ENCODE data around the gene GAD2.

The GAD2 gene

GRCh38 chr10:26259341-26259740 lies 42.8 kb downstream of the GAD2 start:
- no peak for ATAC-seq
- TF ChIP-seq ZNF70 (CRISPR knock-in tag; IDR thresholded peaks at IDR 0.05) (no peak), ESRRG (CRISPR knock-in tag; IDR thresholded peaks at IDR 0.05) (no peak), BACH2 (CRISPR knock-in tag; IDR thresholded peaks at IDR 0.05; ENCODE audit: borderline replicate concordance) (no peak), PATZ1 (CRISPR knock-in tag; IDR thresholded peaks at IDR 0.05; ENCODE audit: borderline replicate concordance) (no peak), OSR1 (CRISPR knock-in tag; IDR thresholded peaks at IDR 0.05) (no peak), RARB (CRISPR knock-in tag; IDR thresholded peaks at IDR 0.05) (no peak), ZNF8 (CRISPR knock-in tag; IDR thresholded peaks at IDR 0.05) (no peak), ZC3H10 (CRISPR knock-in tag; IDR thresholded peaks at IDR 0.05) (no peak)
- TF ChIP-seq, protein P1, sequence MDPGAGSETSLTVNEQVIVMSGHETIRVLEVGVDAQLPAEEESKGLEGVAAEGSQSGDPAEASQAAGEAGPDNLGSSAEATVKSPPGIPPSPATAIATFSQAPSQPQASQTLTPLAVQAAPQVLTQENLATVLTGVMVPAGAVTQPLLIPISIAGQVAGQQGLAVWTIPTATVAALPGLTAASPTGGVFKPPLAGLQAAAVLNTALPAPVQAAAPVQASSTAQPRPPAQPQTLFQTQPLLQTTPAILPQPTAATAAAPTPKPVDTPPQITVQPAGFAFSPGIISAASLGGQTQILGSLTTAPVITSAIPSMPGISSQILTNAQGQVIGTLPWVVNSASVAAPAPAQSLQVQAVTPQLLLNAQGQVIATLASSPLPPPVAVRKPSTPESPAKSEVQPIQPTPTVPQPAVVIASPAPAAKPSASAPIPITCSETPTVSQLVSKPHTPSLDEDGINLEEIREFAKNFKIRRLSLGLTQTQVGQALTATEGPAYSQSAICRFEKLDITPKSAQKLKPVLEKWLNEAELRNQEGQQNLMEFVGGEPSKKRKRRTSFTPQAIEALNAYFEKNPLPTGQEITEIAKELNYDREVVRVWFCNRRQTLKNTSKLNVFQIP (CRISPR knock-in tag; IDR thresholded peaks at IDR 0.05; ENCODE audit: borderline replicate concordance, low read depth): no peak

DNA sequence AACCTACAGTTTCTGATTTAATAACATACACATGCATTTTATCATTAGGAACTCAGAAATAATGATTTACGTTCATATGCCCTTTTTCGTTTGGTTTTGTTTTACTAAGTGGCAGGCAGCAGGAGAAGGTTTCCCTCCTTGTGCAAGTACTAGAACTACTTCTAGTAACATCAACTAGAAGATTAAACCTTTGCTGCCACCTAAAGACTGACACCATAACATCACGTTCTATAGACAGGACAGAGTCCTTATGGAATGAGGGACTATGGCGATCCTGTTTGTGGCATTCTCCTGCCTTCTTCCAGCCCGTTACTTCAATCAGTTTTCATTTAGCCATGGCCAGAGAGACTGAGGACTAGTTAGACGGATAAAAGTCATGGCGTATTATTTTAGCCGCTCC lies 53.2 kb downstream of the GAD2 start:
- TF ChIP-seq TCF4 (CRISPR knock-in tag; IDR thresholded peaks at IDR 0.05; ENCODE audit: borderline replicate concordance) (no peak), ZNF70 (CRISPR knock-in tag; IDR thresholded peaks at IDR 0.05) (no peak), BACH2 (CRISPR knock-in tag; IDR thresholded peaks at IDR 0.05; ENCODE audit: borderline replicate concordance) (no peak), ZNF8 (CRISPR knock-in tag; IDR thresholded peaks at IDR 0.05) (no peak), ESRRG (CRISPR knock-in tag; IDR thresholded peaks at IDR 0.05) (no peak), GLIS3 (CRISPR knock-in tag; IDR thresholded peaks at IDR 0.05) (no peak), ZFP3 (CRISPR knock-in tag; IDR thresholded peaks at IDR 0.05) (no peak), SNAI2 (CRISPR knock-in tag; IDR thresholded peaks at IDR 0.05) (no peak), PPARA (CRISPR knock-in tag; IDR thresholded peaks at IDR 0.05; ENCODE audit: borderline replicate concordance) (no peak), OSR1 (CRISPR knock-in tag; IDR thresholded peaks at IDR 0.05) (no peak)
- TF ChIP-seq, protein P2, sequence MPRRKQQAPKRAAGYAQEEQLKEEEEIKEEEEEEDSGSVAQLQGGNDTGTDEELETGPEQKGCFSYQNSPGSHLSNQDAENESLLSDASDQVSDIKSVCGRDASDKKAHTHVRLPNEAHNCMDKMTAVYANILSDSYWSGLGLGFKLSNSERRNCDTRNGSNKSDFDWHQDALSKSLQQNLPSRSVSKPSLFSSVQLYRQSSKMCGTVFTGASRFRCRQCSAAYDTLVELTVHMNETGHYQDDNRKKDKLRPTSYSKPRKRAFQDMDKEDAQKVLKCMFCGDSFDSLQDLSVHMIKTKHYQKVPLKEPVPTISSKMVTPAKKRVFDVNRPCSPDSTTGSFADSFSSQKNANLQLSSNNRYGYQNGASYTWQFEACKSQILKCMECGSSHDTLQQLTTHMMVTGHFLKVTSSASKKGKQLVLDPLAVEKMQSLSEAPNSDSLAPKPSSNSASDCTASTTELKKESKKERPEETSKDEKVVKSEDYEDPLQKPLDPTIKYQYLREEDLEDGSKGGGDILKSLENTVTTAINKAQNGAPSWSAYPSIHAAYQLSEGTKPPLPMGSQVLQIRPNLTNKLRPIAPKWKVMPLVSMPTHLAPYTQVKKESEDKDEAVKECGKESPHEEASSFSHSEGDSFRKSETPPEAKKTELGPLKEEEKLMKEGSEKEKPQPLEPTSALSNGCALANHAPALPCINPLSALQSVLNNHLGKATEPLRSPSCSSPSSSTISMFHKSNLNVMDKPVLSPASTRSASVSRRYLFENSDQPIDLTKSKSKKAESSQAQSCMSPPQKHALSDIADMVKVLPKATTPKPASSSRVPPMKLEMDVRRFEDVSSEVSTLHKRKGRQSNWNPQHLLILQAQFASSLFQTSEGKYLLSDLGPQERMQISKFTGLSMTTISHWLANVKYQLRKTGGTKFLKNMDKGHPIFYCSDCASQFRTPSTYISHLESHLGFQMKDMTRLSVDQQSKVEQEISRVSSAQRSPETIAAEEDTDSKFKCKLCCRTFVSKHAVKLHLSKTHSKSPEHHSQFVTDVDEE (CRISPR knock-in tag; IDR thresholded peaks at IDR 0.05): no peak
- TF ChIP-seq, protein P1 (CRISPR knock-in tag; IDR thresholded peaks at IDR 0.05; ENCODE audit: borderline replicate concordance, low read depth): no peak
- peak; percentile 94 for ATAC-seq

GRCh38 chr10:26274391-26274790 lies 57.8 kb downstream of the GAD2 start:
- no peak for TF ChIP-seq TCF4 (CRISPR knock-in tag; IDR thresholded peaks at IDR 0.05; ENCODE audit: borderline replicate concordance)
- TF ChIP-seq ZFP30 (CRISPR knock-in tag; IDR thresholded peaks at IDR 0.05): no peak
- no peak for TF ChIP-seq BACH2 (CRISPR knock-in tag; IDR thresholded peaks at IDR 0.05; ENCODE audit: borderline replicate concordance)
- no peak for TF ChIP-seq ESRRG (CRISPR knock-in tag; IDR thresholded peaks at IDR 0.05)
- no peak for TF ChIP-seq RARB (CRISPR knock-in tag; IDR thresholded peaks at IDR 0.05)
- TF ChIP-seq ZC3H10 (CRISPR knock-in tag; IDR thresholded peaks at IDR 0.05): no peak
- no peak for TF ChIP-seq CSDC2 (CRISPR knock-in tag; IDR thresholded peaks at IDR 0.05)
- TF ChIP-seq, protein P3, sequence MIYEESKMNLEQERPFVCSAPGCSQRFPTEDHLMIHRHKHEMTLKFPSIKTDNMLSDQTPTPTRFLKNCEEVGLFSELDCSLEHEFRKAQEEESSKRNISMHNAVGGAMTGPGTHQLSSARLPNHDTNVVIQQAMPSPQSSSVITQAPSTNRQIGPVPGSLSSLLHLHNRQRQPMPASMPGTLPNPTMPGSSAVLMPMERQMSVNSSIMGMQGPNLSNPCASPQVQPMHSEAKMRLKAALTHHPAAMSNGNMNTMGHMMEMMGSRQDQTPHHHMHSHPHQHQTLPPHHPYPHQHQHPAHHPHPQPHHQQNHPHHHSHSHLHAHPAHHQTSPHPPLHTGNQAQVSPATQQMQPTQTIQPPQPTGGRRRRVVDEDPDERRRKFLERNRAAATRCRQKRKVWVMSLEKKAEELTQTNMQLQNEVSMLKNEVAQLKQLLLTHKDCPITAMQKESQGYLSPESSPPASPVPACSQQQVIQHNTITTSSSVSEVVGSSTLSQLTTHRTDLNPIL (CRISPR knock-in tag; IDR thresholded peaks at IDR 0.05; ENCODE audit: low read depth): no peak
- no peak for TF ChIP-seq PATZ1 (CRISPR knock-in tag; IDR thresholded peaks at IDR 0.05; ENCODE audit: borderline replicate concordance)
- ATAC-seq: no peak

All from SK-N-SH treated with all-trans-retinoic acid at 6 μM for 48 hours (cell line).